ENCODE data around the gene VSNL1.

GRCh38 chr2:17521621-17522020, 18.9 kb upstream of the VSNL1 start:
- TF ChIP-seq USF1 (IDR thresholded peaks at IDR 0.05; ENCODE audit: borderline replicate concordance, low read depth), result no peak
- no peak for TF ChIP-seq JUND (IDR thresholded peaks at IDR 0.05)
- no peak for TF ChIP-seq RFX5 (IDR thresholded peaks at IDR 0.05; ENCODE audit: low read length)
- no peak for TF ChIP-seq CTCF (IDR thresholded peaks at IDR 0.05)
- no peak for TF ChIP-seq YY1 (IDR thresholded peaks at IDR 0.05; ENCODE audit: low read depth)
- no peak for TF ChIP-seq ZBTB33 (IDR thresholded peaks at IDR 0.05; ENCODE audit: borderline replicate concordance, low read depth)
- TF ChIP-seq PBX3 (IDR thresholded peaks at IDR 0.05), result no peak

Data from SK-N-SH (cell line).